Stimulated activated memory B cell treated with anti-CD40 and anti-IgM and Interleukin-4, amounts not matched to agents 10 μg/mL and 1 μg/mL and 100 μg/mL, for 72 hours (primary cell): ENCODE results near the gene PMPCA.
A peak's percentile ranks its signal among the peaks of the same experiment; 100 is the strongest.
"Not testable (repeated sequence)": the region's sequence is repeated elsewhere in the genome, so short reads cannot be mapped to it uniquely, and the experiment has no call there.

Experiments
- ATAC-seq: fragments of 150-1000 bp; cut with Tn5 transposase; 2 replicates; pipeline ENCODE4 v1.10.0; 2021
- H3K27ac Mint-ChIP-seq: one replicate; pipeline ENCODE4 v1.8.0; 2022; ENCODE audit warnings: mild to moderate bottlenecking, mixed read lengths
- H3K27me3 Mint-ChIP-seq: one replicate; pipeline ENCODE4 v1.8.0; 2022; ENCODE audit warnings: mixed read lengths
- H3K36me3 Mint-ChIP-seq: one replicate; pipeline ENCODE4 v1.8.0; 2022; ENCODE audit warnings: mixed read lengths
- H3K4me1 Mint-ChIP-seq: one replicate; pipeline ENCODE4 v1.8.0; 2022; ENCODE audit warnings: mixed read lengths
- H3K4me3 Mint-ChIP-seq: one replicate; pipeline ENCODE4 v1.8.0; 2022; ENCODE audit warnings: mild to moderate bottlenecking, moderate library complexity, mixed read lengths
- H3K9me3 Mint-ChIP-seq: one replicate; pipeline ENCODE4 v1.8.0; 2022; ENCODE audit warnings: mixed read lengths

The PMPCA gene

DNA sequence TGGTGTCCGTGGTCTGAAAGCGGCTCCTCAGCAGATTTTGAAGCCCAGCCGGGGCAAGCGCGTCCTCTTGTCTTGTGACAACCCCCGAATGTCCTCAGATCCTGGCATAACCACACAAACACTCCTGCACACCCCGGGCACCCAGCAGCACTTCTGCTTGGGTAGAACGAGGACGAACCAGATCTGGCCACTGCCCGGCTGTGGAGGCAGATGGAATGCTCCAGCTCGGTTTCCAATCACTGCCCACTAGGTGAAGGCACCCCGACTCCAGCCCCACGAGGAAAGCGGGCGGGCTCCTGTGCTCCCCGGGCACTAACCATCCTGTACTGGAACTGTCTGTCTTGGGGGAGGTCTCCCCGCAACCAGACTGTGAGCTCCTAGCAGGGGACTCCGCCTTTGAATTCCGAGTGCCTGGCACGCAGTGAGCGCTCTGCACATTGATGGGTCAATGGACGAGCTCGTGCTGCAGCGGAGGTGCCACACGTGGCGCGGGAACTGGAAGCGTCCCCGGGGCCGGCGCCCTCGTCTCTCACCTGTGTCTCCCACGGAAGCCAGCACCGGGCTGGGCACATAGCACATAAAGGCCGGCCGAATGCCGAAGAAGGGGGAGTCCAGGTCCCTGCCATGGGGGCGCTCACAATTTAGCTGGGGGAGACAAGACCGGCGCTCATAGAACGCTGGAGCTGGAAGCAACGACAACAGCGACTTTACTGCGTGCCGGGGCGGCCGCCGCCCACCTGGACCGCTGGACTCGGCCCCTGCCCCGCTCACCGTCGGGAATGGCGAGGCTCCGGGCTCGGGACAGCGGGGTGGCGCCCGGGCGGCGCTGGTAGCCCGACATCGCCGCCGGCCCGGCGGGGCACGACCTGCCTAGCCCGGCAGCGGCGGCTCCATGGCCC is 652 bp upstream of the PMPCA start:
- peak; percentile 58 for ATAC-seq
- H3K27ac Mint-ChIP-seq, result peak overlapping the region; percentile 82
- no peaks in the 10 kb centered on the region for H3K9me3 Mint-ChIP-seq
- no peaks in the 10 kb centered on the region for H3K27me3 Mint-ChIP-seq
- H3K4me1 Mint-ChIP-seq, result peaks cover 52% of the 10 kb centered on the region
- peak overlapping the region; percentile 91 for H3K4me3 Mint-ChIP-seq
- peaks cover 40% of the 10 kb centered on the region for H3K36me3 Mint-ChIP-seq

DNA sequence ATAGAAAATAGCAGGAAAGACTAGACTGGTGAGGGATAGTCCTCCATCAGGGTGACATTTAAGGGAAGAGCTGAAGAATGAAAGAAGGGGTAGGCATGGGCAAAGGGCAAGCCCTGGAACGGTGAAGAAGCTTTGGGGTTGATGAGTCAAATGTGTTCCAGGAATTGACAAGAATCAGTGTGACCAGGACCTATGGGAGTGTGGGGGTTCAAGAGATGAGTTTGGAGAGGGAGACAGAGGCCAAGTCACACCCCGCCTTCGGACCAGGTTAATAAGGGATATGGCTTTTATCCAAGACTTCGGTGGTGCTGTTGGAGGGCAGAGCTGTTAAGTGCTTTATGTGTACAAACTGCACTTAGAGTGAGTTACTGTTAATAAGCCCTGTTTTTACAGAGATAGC is 920 bp downstream of the PMPCA start:
- Mint-ChIP-seq H3K27ac (peak overlapping the region; percentile 82), H3K4me1 (peaks cover 46% of the 10 kb centered on the region), H3K4me3 (peak overlapping the region; percentile 89), H3K36me3 (peaks cover 50% of the 10 kb centered on the region), H3K9me3 (no peaks in the 10 kb centered on the region), H3K27me3 (no peaks in the 10 kb centered on the region)
- ATAC-seq, result no peak

DNA sequence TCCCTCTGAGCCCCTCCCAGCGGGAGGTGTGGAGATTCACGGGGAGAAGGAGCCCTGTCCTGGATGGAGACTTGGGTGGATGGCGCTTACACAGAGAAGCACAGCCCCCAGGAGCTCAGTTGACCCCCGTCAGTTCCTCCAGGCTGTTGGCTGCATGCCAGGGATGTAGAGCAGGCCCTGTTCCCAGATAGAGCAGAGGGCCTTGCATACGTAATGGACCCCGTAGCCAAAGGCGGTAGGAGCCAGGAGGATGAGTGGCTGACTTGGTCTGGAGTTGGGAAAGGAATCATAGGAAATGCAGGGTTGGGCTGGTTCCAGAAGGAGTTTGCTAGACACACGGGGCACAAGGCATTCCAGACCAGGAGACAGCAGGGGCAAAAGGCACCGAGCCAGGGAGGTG is 2.5 kb downstream of the PMPCA start:
- Mint-ChIP-seq H3K4me1 (peaks cover 39% of the 10 kb centered on the region), H3K9me3 (no peaks in the 10 kb centered on the region), H3K4me3 (no peak overlapping the region), H3K27ac (no peak overlapping the region), H3K36me3 (peaks cover 51% of the 10 kb centered on the region), H3K27me3 (no peaks in the 10 kb centered on the region)
- ATAC-seq, result no peak

DNA sequence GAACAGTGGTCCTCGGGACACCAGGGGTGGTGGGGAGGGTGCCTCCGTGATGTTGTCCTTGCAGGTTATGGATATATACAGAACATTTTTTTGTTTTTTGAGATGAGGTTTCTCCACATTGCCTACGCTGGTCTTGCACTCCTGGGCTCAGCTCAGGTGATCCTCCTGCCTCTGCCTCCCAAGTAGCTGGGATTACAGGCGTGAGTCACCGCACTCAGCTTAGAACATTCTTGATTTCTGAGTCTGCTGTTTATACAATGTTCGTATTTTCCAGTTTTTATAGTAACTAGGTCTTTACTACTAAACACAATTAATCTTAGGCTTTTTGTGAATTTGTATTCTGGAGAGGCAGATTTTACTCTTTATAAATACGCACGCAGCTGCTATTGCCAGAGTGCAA is 6.0 kb downstream of the PMPCA start:
- H3K9me3 Mint-ChIP-seq, result no peaks in the 10 kb centered on the region
- H3K27me3 Mint-ChIP-seq, result no peaks in the 10 kb centered on the region
- H3K36me3 Mint-ChIP-seq, result peaks cover 64% of the 10 kb centered on the region
- no peak overlapping the region for H3K4me3 Mint-ChIP-seq
- ATAC-seq, result no peak
- H3K27ac Mint-ChIP-seq, result no peak overlapping the region
- H3K4me1 Mint-ChIP-seq, result peaks cover 13% of the 10 kb centered on the region

DNA sequence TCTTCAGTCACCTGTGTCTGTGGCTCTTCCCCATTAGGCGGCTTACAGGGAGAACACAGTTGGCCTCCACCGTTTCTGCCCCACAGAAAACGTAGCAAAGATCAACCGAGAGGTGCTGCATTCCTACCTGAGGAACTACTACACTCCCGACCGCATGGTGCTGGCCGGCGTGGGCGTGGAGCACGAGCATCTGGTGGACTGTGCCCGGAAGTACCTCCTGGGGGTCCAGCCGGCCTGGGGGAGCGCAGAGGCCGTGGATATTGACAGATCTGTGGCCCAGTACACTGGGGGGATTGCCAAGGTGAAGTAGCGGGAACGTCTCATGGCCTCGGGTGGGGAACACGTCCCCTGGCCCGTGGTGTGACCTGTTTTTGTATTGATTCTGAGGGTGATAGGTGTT is 6.5 kb downstream of the PMPCA start:
- Mint-ChIP-seq H3K27ac (no peak overlapping the region), H3K9me3 (no peaks in the 10 kb centered on the region), H3K4me1 (peaks cover 8% of the 10 kb centered on the region), H3K27me3 (no peaks in the 10 kb centered on the region), H3K36me3 (peaks cover 69% of the 10 kb centered on the region), H3K4me3 (no peak overlapping the region)
- no peak for ATAC-seq

DNA sequence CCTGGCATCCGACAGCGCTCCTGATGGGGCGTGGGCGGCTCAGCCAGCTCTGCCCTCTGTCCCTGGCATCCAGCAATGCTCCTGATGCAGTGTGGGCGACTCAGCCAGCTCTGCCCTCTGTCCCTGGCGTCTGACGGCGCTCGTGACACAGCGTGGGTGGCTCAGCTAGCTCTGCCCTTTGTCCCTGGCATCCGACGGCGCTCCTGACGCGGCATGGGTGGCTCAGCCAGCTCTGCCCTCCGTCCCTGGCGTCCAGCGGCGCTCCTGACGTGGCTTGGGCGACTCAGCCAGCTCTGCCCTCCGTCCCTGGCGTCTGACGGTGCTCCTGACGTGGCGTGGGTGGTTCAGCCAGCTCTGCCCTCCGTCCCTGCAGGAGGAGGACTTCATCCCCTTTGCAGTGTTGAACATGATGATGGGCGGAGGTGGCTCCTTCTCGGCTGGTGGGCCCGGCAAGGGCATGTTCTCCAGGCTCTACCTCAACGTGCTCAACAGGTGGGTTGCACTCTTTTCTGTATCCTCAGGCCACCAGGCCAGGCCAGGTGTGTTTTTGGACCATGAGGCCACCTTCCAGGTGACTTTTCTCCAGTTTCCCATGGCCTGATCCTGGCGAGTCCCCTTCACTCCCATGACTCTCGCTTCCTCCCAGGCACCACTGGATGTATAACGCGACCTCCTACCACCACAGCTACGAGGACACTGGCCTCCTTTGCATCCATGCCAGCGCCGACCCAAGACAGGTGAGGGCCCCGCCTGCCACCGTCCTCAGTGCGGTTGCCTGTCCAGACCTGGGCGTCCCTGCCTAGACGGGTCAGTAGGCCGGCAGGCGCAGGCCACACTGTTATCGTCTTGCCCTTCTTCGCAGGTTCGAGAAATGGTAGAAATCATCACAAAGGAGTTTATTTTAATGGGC is 8.0 kb downstream of the PMPCA start:
- Mint-ChIP-seq H3K9me3 (no peaks in the 10 kb centered on the region), H3K36me3 (peaks cover 72% of the 10 kb centered on the region), H3K4me1 (no peaks in the 10 kb centered on the region), H3K27ac (no peak overlapping the region), H3K4me3 (no peak overlapping the region), H3K27me3 (no peaks in the 10 kb centered on the region)
- no peak for ATAC-seq

DNA sequence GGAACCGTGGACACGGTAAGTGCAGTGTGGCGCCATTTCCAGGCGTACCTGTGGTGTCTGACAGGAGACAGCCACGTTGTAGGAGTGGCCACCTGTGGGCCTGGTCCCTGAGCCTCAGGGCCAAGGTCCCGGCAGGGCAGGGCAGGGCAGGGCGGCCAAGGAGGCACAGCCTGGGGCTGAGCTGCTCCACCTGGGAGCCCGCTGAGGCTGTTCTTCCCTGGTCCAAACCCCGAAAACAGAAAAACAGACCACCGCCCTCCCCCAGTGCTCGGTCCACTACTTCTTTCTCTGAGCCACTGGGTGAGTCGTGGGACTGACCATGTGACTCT is 8.6 kb downstream of the PMPCA start:
- H3K27me3 Mint-ChIP-seq, result no peaks in the 10 kb centered on the region
- no peaks in the 10 kb centered on the region for H3K4me1 Mint-ChIP-seq
- H3K4me3 Mint-ChIP-seq, result no peak overlapping the region
- ATAC-seq, result no peak
- H3K9me3 Mint-ChIP-seq, result no peaks in the 10 kb centered on the region
- H3K36me3 Mint-ChIP-seq, result peaks cover 71% of the 10 kb centered on the region
- no peak overlapping the region for H3K27ac Mint-ChIP-seq

DNA sequence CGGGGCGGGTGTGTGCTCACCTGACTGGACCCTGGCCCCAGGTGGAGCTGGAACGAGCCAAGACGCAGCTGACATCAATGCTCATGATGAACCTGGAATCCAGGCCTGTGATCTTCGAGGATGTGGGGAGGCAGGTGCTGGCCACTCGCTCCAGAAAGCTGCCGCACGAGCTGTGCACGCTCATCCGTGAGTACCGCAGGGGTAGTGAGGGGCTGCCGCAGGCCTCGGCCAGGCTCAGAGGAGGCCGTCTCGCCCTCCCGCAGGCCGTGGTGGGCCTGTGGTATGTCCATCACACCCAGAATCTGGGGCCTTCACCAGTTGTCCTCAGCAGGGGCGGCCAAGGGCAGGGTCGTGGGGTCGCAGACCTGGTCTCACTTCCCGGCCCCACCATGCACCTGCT is 11.3 kb downstream of the PMPCA start:
- Mint-ChIP-seq H3K4me1 (no peaks in the 10 kb centered on the region), H3K4me3 (no peak overlapping the region), H3K9me3 (no peaks in the 10 kb centered on the region), H3K27ac (no peak overlapping the region), H3K36me3 (peaks cover 61% of the 10 kb centered on the region), H3K27me3 (no peaks in the 10 kb centered on the region)
- ATAC-seq, result no peak

DNA sequence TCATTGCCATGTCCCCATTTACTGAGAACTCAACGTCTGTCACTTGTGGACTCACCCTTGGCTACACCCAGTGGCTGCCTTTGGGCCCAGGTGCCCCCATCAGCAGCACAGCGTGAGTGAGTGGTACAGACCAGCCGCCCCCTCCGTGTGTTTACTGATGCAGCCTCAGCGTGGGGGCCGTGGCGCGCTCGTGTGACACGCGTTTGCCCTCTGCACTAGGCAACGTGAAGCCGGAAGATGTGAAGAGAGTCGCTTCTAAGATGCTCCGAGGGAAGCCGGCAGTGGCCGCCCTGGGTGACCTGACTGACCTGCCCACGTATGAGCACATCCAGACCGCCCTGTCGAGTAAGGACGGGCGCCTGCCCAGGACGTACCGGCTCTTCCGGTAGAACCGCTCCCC is 12.4 kb downstream of the PMPCA start:
- H3K9me3 Mint-ChIP-seq, result no peaks in the 10 kb centered on the region
- H3K27ac Mint-ChIP-seq, result no peak overlapping the region
- ATAC-seq, result no peak
- H3K4me1 Mint-ChIP-seq, result no peaks in the 10 kb centered on the region
- H3K27me3 Mint-ChIP-seq, result no peaks in the 10 kb centered on the region
- H3K36me3 Mint-ChIP-seq, result peaks cover 51% of the 10 kb centered on the region
- H3K4me3 Mint-ChIP-seq, result no peak overlapping the region

DNA sequence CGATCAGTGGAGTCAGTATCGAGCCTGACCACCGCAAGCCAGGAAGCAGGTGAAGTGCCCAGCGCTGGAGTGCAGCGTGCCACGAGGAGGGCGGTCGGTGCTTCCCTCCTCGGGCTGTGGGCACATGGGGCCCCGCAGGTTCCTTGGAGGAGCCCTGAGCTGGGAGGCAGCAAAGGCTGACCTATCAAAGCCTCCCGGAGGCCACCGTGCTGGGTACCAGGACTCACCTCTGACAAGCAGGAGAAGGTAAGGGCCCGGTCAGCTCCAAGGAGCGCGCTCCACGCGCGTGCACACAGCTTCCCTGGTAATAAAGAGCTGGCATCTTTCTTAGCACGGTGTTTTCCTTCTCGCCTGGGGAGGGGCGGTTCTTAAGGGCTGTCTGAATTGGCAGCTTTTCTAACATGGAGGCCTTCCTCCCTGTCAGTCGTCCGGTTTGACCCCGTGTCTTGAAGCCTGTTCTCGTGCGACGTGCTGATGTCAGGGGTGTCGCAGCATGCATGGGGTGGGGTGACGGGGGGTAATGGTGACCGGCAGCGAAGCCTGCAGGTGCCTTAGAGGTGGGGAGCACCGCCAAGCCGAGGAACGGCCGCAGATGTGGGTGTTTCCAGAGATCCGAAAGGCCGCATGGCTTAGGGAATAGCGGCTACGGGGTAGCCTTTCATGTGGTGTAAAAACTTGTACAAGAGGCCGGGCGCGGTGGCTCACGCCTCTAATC is 13.1 kb downstream of the PMPCA start:
- no peak overlapping the region for H3K27ac Mint-ChIP-seq
- no peaks in the 10 kb centered on the region for H3K27me3 Mint-ChIP-seq
- H3K36me3 Mint-ChIP-seq, result peaks cover 45% of the 10 kb centered on the region

DNA sequence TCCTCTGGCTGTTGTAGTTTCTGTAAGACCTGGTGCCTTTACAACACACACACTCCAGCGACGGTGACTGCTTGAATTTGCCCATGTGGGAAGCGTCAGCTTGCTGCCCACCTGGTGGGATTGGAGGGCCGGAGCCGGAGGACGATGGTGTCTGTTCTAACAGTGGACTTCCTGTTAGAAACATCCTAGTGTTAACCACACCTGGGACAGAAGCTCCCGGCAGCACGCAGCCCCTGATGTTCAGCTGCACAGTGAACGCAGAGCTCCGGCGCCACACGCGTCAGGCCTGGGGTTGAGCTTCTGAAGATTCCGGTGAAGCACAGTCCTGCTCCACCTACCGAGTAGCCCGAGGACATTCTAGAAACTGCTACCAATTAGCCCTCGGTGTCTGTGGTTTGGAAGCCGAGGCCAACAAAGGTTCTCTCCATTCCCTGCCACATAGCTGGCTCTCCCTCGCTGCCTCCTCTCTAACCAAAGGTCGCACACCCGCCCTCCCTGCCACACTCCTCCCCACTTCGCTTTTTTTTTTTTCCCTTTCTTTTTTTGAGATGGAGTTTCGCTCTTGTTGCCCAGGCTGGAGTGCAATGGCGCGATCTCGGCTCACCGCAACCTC is 14.4 kb downstream of the PMPCA start:
- no peak for ATAC-seq
- H3K27ac Mint-ChIP-seq, result no peak overlapping the region
- H3K27me3 Mint-ChIP-seq, result no peaks in the 10 kb centered on the region
- H3K9me3 Mint-ChIP-seq, result no peaks in the 10 kb centered on the region
- peaks cover 35% of the 10 kb centered on the region for H3K36me3 Mint-ChIP-seq
- H3K4me3 Mint-ChIP-seq, result no peak overlapping the region
- no peaks in the 10 kb centered on the region for H3K4me1 Mint-ChIP-seq

More for the DNA sequence above, 13.1 kb downstream of the PMPCA start:
- H3K4me1 Mint-ChIP-seq, result no peaks in the 10 kb centered on the region
- ATAC-seq, result no peak
- no peak overlapping the region for H3K4me3 Mint-ChIP-seq
- no peaks in the 10 kb centered on the region for H3K9me3 Mint-ChIP-seq

DNA sequence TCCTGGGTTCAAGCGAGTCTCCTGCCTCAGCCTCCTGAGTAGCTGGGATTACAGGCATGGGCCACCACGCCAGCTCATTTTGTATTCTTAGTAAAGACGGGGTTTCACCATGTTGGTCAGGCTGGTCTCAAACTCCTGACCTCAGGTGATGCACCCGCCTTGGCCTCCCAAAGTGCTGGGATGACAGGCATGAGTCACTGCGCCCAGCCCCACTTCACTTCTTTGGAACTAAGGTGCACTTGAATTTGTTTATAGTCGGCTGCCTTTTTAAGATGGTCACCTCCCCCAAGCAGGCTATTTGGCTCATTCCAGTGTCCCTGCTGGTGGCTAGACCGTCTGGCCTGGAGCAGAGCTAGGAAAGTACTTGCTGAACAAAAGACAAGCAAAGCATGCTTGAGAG is 14.9 kb downstream of the PMPCA start:
- peaks cover 38% of the 10 kb centered on the region for H3K36me3 Mint-ChIP-seq
- not testable (repeated sequence) for H3K27me3 Mint-ChIP-seq, ATAC-seq, H3K4me1 Mint-ChIP-seq, H3K4me3 Mint-ChIP-seq, H3K9me3 Mint-ChIP-seq, H3K27ac Mint-ChIP-seq

DNA sequence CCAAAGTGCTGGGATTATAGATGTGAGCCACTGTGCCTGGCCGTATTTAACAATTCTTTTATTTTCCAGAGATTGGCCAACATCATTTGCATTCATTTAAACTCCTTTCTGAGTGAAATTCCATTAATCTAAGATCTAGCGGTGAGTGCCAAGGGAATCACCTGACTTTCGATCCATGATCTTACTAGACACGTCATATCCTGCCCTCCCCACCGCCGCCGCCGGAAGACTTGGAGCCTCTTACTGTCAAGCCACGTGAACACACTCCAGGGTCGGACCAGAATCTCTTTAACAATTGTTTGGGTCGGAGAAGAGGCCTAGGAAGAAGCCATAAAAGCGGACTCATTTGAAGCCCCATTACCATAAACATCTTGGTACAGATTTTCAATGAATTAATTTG is 16.3 kb downstream of the PMPCA start:
- Mint-ChIP-seq H3K27me3 (no peaks in the 10 kb centered on the region), H3K4me1 (no peaks in the 10 kb centered on the region), H3K9me3 (no peaks in the 10 kb centered on the region), H3K4me3 (no peak overlapping the region), H3K36me3 (peaks cover 32% of the 10 kb centered on the region), H3K27ac (no peak overlapping the region)
- no peak for ATAC-seq

DNA sequence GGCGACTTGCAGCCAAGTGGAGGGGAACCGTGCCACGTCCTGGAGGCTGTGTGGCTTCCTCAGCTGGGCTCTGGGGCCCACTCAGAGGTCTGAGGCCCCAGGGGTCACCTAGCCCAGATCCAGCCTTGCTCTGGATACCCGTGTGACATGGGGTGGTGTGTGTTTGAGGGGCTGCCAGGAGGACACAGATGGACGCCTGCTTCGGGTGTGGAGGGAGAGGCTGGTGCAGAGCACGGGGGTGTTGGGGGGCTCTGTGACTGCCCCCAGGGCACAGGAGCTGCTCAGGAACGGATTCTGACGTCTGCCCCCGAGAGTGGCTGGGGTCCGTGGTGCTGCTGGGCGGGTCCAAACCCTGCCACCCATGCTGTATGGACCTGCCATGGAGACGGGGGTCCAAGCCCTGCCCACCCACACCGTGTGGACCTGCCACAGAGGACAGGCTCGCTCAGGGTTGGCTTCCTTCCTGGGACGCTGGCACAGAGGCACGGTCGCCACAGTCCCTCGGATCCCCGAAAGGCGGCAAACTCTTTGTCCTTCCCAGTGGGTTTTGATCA is 18.7 kb downstream of the PMPCA start:
- Mint-ChIP-seq H3K9me3 (no peaks in the 10 kb centered on the region), H3K36me3 (peaks cover 15% of the 10 kb centered on the region), H3K27ac (no peak overlapping the region), H3K4me1 (no peaks in the 10 kb centered on the region), H3K27me3 (no peaks in the 10 kb centered on the region), H3K4me3 (no peak overlapping the region)
- ATAC-seq, result peak; percentile 20
